Fibroblast of gingiva (primary cell): Measurements from ENCODE around the gene GPR137.
"Not testable (repeated sequence)": the region's sequence is repeated elsewhere in the genome, so short reads cannot be mapped to it uniquely, and the experiment has no call there.

Source experiments
- DNase-seq: peaks from one replicate; pipeline ENCODE4 v3.0.0-alpha.2; 2011; ENCODE audit warnings: low read depth

The GPR137 gene

GRCh38 chr11:64284962-64285884 is at the start of gene GPR137:
Gene GPR137 (plus strand): TSS chr11:64285848. CDS start chr11:64286525, 677 bp downstream.
- peak; percentile 59 for DNase-seq

- no peak for DNase-seq
Measured at GRCh38 chr11:64237484-64237951, 48.1 kb upstream of the GPR137 start.

- DNase-seq, result no peak
Measured at GRCh38 chr11:64238076-64238475, 47.6 kb upstream of the GPR137 start.

GRCh38 chr11:64238999-64239398 is 46.6 kb upstream of the GPR137 start:
- DNase-seq, result no peak

GRCh38 chr11:64239662-64240434 is 45.8 kb upstream of the GPR137 start:
- no peak for DNase-seq

- DNase-seq, result peak; percentile 97
Measured at GRCh38 chr11:64240435-64241240, 45.0 kb upstream of the GPR137 start, which contains the start of gene FKBP2. Gene FKBP2 (plus strand): TSS chr11:64241095. CDS start chr11:64242388, 1,293 bp downstream.

- peak; percentile 99 for DNase-seq
Measured at GRCh38 chr11:64241241-64241490, 44.5 kb upstream of the GPR137 start.

GRCh38 chr11:64241491-64242374 is 43.9 kb upstream of the GPR137 start:
- DNase-seq, result no peak

GRCh38 chr11:64243236-64243854 is 42.3 kb upstream of the GPR137 start:
- DNase-seq, result no peak

GRCh38 chr11:64244107-64244506 is 41.5 kb upstream of the GPR137 start:
- DNase-seq, result no peak

GRCh38 chr11:64244966-64245365 is 40.7 kb upstream of the GPR137 start:
- no peak for DNase-seq

- DNase-seq, result no peak
Measured at GRCh38 chr11:64245401-64245796, 40.2 kb upstream of the GPR137 start.

- DNase-seq, result peak; percentile 83
Measured at GRCh38 chr11:64245797-64246620, 39.6 kb upstream of the GPR137 start.

GRCh38 chr11:64246621-64246870 is 39.1 kb upstream of the GPR137 start:
- DNase-seq, result not testable (repeated sequence)

GRCh38 chr11:64246871-64247728 is 38.5 kb upstream of the GPR137 start, which contains the start of gene PPP1R14B:
Gene PPP1R14B (minus strand): TSS chr11:64246943. CDS start chr11:64246673, 270 bp downstream.
- peak; percentile 84 for DNase-seq

GRCh38 chr11:64247729-64248531 is 37.7 kb upstream of the GPR137 start:
- no peak for DNase-seq

GRCh38 chr11:64248578-64248977 is 37.1 kb upstream of the GPR137 start:
- DNase-seq, result no peak

- no peak for DNase-seq
Measured at GRCh38 chr11:64249038-64249437, 36.6 kb upstream of the GPR137 start.
